ENCODE results near the gene MAP6.

DNA sequence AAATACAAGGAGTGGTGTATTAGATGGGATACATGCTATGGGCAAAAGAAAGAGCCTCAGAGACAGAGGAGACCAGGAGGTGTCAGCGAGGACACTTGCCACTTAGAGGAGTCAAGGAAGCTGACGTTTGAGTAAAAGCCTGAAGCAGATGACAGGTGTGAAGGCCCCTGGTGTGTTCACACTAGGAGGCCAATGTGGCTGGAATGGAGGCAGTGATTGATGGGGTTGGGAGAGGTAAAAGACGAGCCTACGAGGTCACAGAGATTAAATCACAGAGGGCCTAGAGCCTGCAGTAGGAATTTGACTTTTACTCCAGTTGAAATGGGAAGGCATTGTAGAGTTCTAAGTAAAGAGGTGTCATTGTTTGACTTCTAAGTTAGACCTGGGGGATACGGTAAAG, 131.1 kb downstream of the MAP6 start:
- TF ChIP-seq CTCF (IDR thresholded peaks at IDR 0.05) = no peak
- TF ChIP-seq POLR2A (IDR thresholded peaks at IDR 0.05) = no peak
- no peak for TF ChIP-seq POLR2AphosphoS5 (IDR thresholded peaks at IDR 0.05; ENCODE audit: insufficient read depth in 1 of 2, low read depth in 1 of 2)
